Motor neuron (in vitro differentiated cells): Measurements from ENCODE around the gene CLSTN2. TPM values are rescaled to one million over a fixed set of nuclear protein-coding genes. Genes with fewer than 3 reads are reported as not detected.

Source experiments
- ATAC-seq, 8 experiments: fragments of 200-7000 bp; cut with Tn5 transposase; replicated peaks in 6 of 8; 2 replicates each; pipeline ENCODE4 v1.8.0; 2021; ENCODE audit warnings: mild to moderate bottlenecking in 8 of 8, moderate library complexity in 8 of 8
- H3K27ac ChIP-seq, 2 donors: fragments of 250-450 bp; sonication (Bioruptor Pico); 2 replicates each; pipeline ENCODE4 v1.9.0; 2021; ENCODE audit warnings: antibody characterized with exemption in 2 of 2, mild to moderate bottlenecking in 2 of 2, moderate library complexity in 1 of 2
- H3K4me1 ChIP-seq, 2 donors: fragments of 250-450 bp; sonication (Bioruptor Pico); replicated peaks in 1 of 2; 2 replicates each; pipeline ENCODE4 v1.6.1; 2021; ENCODE audit warnings: antibody characterized with exemption in 2 of 2, mild to moderate bottlenecking in 2 of 2, moderate library complexity in 1 of 2
- H3K4me3 ChIP-seq, 5 donors: fragments of 250-450 bp; sonication (Bioruptor Pico); 2 replicates each; pipeline ENCODE4 v1.9.0; 2021; ENCODE audit warnings: antibody characterized with exemption in 5 of 5, mild to moderate bottlenecking in 5 of 5, moderate library complexity in 4 of 5
- WGBS, 10 experiments: fragments of 450-650 bp; shearing (Covaris generic); methylation state at CpG; one replicate each; pipeline ENCODE4 v1.0.0; 2022; 5-methylcytosine and 5-hydroxymethylcytosine counted together
- in situ Hi-C, 9 experiments: fragments of 400-800 bp; cut with MboI; loops; one replicate each; pipeline ENCODE4 v1.15.0; 2021; ENCODE audit warnings: low sequenced_read_pairs in 9 of 9, low pct_unique_long_range_greater_than_20kb in 2 of 9; ENCODE audit not compliant: unreplicated experiment in 9 of 9
- total RNA-seq, 8 experiments: library from RNA; unstranded; fragments of 300-600 nt; gene quantifications; 2 replicates each; pipeline versions ENCODE4 v1.2.3 to v1.2.4, GENCODE V29; 2022

The CLSTN2 gene
- total RNA-seq, 8 experiments from 2014 or later = 1.2 to 125 (median 27.9) TPM

DNA sequence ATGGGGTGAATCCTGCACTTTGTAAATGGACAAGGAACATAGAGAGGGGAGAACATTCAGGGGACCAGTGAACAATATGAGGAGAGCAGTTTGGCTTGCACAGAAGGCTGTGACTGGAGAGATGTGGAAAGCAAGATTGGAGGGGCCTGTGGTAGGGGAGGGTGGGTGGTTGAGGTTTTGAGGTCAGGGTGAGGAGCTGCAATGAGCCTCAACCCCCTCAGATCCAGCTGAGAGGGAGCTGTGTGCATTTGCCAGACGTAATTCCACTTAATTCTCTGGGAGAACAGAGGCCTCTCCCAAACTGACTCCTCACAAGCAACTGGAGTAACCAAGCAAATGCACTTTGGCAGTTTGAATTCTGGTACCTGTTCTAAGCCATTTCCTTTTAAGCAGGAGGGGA is 489.7 kb downstream of the CLSTN2 start:
- no peak overlapping the region for H3K27ac ChIP-seq
- no peak overlapping the region for H3K4me3 ChIP-seq
- peaks cover 0 to 18% of the 10 kb centered on the region in 2 donors for H3K4me1 ChIP-seq
- no peak for ATAC-seq
- in situ Hi-C loops = no loop called here
- WGBS, 10 experiments = no CpG with 5 or more reads among the region's 1 CpG

GRCh38 chr3:140427786-140428185 is 492.8 kb downstream of the CLSTN2 start:
- no peak for ATAC-seq
- no peak overlapping the region for H3K4me3 ChIP-seq
- in situ Hi-C loops = no loop called here
- 29 to 100% (median 90%) methylated on average over 1 of the region's 1 CpG; no CpG with 5 or more reads in 4 of the 10 experiments for WGBS, 10 experiments
- peaks cover 13 to 28% of the 10 kb centered on the region in 2 donors for H3K4me1 ChIP-seq
- no peak overlapping the region for H3K27ac ChIP-seq

- in situ Hi-C loops = no loop called here
- Histone ChIP-seq H3K4me1 (peaks cover 13 to 23% of the 10 kb centered on the region in 2 donors), H3K4me3 (no peak overlapping the region), H3K27ac (no peak overlapping the region)
- WGBS, 10 experiments = 0 to 100% (median 50%) methylated on average over 1 to 3 of the region's 3 CpGs; no CpG with 5 or more reads in 1 of the 10 experiments
- no peak for ATAC-seq
Observed at GRCh38 chr3:140428380-140428779, 493.4 kb downstream of the CLSTN2 start.

DNA sequence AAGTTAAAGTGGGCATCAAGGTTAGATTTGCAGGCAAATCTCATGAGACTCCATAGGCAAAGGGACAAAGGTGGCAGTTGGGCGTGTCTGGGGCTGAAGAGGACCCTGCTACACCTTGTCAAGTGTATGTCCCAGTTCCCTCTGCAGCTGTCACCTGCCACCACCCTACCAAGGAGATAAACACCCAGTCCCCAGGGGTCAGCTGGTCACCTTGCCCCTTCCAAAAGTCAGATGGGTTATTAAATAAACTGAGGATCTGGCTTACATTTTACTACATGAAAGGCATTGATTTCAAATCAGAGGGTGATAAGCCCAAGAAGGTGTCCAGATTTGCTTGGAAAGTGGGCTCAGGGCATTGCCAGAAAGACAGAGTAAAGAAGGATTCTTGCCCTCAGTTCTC is 494.8 kb downstream of the CLSTN2 start:
- Histone ChIP-seq H3K27ac (no peak overlapping the region), H3K4me1 (peaks cover 13 to 20% of the 10 kb centered on the region in 2 donors), H3K4me3 (no peak overlapping the region)
- 0 to 100% (median 50%) methylated on average over 1 of the region's 1 CpG; no CpG with 5 or more reads in 6 of the 10 experiments for WGBS, 10 experiments
- no peak for ATAC-seq
- in situ Hi-C loops = no loop called here

- WGBS, 10 experiments = 29 to 100% (median 94%) methylated on average over 1 to 7 of the region's 7 CpGs; no CpG with 5 or more reads in 1 of the 10 experiments
- peaks cover 13 to 20% of the 10 kb centered on the region in 2 donors for H3K4me1 ChIP-seq
- no peak overlapping the region for H3K27ac ChIP-seq
- ATAC-seq = no peak
- H3K4me3 ChIP-seq = no peak overlapping the region
- in situ Hi-C loops = no loop called here
Observed at GRCh38 chr3:140430494-140430893, 495.5 kb downstream of the CLSTN2 start.

- in situ Hi-C loops = no loop called here
- Histone ChIP-seq H3K27ac (peak overlapping the region in 1 of 2 donors; percentile 38), H3K4me1 (peaks cover 13 to 20% of the 10 kb centered on the region in 2 donors), H3K4me3 (no peak overlapping the region)
- peak in 5 of 8 experiments; percentile 88 to 96 (median 92) for ATAC-seq
- 10 to 67% (median 40%) methylated on average over 2 to 8 of the region's 8 CpGs; no CpG with 5 or more reads in 3 of the 10 experiments for WGBS, 10 experiments
Observed at GRCh38 chr3:140432229-140432669, 497.3 kb downstream of the CLSTN2 start.

DNA sequence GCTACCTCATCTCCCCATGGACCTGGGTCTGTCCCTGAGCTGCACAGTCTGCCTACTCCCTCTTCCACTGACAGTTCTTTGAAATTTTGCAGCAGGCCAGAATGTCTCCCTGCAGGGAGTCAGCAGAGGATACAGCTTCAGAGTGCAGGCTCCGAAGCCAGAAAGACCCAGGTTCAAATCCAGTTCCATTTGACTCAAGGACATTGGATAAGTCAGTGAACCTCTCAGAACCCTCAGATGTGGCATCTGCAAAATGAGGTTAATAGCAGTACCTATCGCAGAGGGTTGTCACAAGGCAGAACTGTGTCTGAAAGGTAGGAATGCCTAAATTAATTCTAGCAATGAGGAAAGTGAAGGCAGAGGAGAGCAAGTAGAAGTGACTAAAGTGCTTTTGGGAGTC is 498.4 kb downstream of the CLSTN2 start:
- H3K4me1 ChIP-seq = peaks cover 13 to 16% of the 10 kb centered on the region in 2 donors
- 100% methylated on average over 1 to 2 of the region's 2 CpGs; no CpG with 5 or more reads in 8 of the 10 experiments for WGBS, 10 experiments
- H3K27ac ChIP-seq = no peak overlapping the region
- no peak for ATAC-seq
- no peak overlapping the region for H3K4me3 ChIP-seq
- in situ Hi-C loops = no loop called here

DNA sequence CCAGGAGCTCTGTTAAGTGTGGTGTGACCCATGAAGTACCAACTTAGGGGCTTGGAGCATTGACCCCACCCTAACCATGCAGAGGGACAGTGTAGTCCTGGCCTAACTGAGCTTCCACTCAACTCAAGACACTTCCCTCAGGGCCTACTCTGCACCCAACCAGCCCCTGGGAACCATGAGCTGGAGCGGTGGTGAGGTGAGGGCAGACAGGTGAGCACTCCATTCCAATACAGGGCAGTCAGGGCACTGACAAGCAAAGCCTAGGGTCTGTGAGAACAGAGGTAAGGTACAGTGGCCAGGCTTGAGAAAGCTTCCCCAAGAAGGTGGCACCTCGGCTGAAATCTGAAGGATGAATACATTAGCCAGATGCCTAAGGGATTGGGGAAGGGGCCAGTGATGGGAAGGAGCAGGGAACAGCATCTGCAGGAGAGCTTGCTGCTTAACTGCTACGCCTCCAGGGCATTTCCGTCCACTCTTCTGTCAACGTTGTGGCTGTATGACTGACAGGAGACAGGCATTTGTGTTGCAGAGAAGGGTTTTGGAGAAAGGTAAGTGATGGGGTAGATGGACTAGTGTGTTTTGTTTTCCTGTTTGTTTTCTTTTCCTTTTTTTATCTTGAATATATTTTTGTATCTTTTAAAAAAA is 499.4 kb downstream of the CLSTN2 start:
- Histone ChIP-seq H3K27ac (no peak overlapping the region), H3K4me1 (peaks cover 13 to 14% of the 10 kb centered on the region in 2 donors), H3K4me3 (no peak overlapping the region)
- 0 to 100% (median 83%) methylated on average over 1 to 5 of the region's 5 CpGs; no CpG with 5 or more reads in 3 of the 10 experiments for WGBS, 10 experiments
- in situ Hi-C loops = no loop called here
- ATAC-seq = no peak

- in situ Hi-C loops = no loop called here
- Histone ChIP-seq H3K4me1 (peaks cover 8 to 13% of the 10 kb centered on the region in 2 donors), H3K4me3 (no peak overlapping the region), H3K27ac (no peak overlapping the region)
- ATAC-seq = no peak
- 17 to 100% (median 87%) methylated on average over 1 to 3 of the region's 4 CpGs; no CpG with 5 or more reads in 2 of the 10 experiments for WGBS, 10 experiments
Observed at GRCh38 chr3:140436421-140436820, 501.4 kb downstream of the CLSTN2 start.

GRCh38 chr3:140438736-140439470 is 503.9 kb downstream of the CLSTN2 start:
- ATAC-seq = no peak
- Histone ChIP-seq H3K27ac (no peak overlapping the region), H3K4me3 (no peak overlapping the region), H3K4me1 (no peaks in the 10 kb centered on the region)
- WGBS, 10 experiments = 19 to 100% (median 67%) methylated on average over 1 to 5 of the region's 6 CpGs; no CpG with 5 or more reads in 1 of the 10 experiments
- in situ Hi-C loops = no loop called here

DNA sequence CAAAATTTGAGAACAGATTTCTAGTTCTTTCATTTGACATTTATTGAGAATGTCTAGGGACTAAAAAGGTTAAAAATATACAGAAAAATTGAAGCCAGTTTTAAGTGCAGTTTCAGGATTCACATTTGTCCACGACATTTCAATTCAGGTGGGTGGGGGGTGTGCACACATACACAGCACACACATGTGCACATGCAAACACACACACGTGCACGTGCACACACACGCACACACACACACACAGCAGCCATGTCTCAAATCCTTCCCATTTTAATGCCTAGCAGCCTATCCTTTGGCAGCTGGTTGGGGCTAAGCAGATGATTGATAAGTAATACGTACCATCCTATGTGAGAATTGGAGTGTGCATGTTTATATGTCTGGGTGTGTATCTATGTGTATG is 504.5 kb downstream of the CLSTN2 start:
- WGBS, 10 experiments = 40 to 100% (median 55%) methylated on average over 1 to 4 of the region's 5 CpGs; no CpG with 5 or more reads in 3 of the 10 experiments
- in situ Hi-C loops = no loop called here
- H3K27ac ChIP-seq = no peak overlapping the region
- no peaks in the 10 kb centered on the region for H3K4me1 ChIP-seq
- no peak overlapping the region for H3K4me3 ChIP-seq
- no peak for ATAC-seq

- Histone ChIP-seq H3K4me1 (no peaks in the 10 kb centered on the region), H3K4me3 (no peak overlapping the region), H3K27ac (no peak overlapping the region)
- in situ Hi-C loops = no loop called here
- ATAC-seq = peak in 3 of 8 experiments; percentile 21 to 78 (median 55)
- 67 to 100% (median 92%) methylated on average over 1 of the region's 1 CpG; no CpG with 5 or more reads in 6 of the 10 experiments for WGBS, 10 experiments
Observed at GRCh38 chr3:140440446-140440845, 505.5 kb downstream of the CLSTN2 start.

DNA sequence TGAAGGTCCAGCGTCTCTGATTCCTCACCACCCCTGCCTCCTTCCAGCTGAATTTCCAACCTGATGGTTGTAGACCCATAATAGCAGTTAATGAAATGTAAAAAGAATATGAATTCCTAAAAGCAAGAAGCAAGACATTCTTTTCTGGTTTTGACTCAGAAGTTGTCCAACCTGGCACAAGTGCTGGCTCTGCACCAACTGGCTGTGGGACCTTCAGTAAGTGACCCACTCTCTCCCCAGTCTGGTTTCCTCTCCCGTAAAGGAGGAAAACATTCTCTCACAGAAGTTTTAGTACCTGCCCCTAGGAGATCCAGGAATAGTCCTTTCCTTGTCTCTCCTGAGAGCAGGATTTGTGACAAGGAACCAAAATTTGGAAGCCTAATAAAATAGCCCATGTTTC is 506.0 kb downstream of the CLSTN2 start:
- in situ Hi-C loops = no loop called here
- no peak overlapping the region for H3K4me3 ChIP-seq
- no peak overlapping the region for H3K27ac ChIP-seq
- WGBS, 10 experiments = 38 to 100% (median 85%) methylated on average over 1 to 2 of the region's 2 CpGs; no CpG with 5 or more reads in 5 of the 10 experiments
- no peak for ATAC-seq
- no peaks in the 10 kb centered on the region for H3K4me1 ChIP-seq
